ENCODE data around the gene VPS33B. TPM values are rescaled to one million over a fixed set of nuclear protein-coding genes. Genes with fewer than 3 reads are reported as not detected.

The VPS33B gene
- total RNA-seq, 2 experiments from 2014 or later = 17.5 to 21.1 TPM

DNA sequence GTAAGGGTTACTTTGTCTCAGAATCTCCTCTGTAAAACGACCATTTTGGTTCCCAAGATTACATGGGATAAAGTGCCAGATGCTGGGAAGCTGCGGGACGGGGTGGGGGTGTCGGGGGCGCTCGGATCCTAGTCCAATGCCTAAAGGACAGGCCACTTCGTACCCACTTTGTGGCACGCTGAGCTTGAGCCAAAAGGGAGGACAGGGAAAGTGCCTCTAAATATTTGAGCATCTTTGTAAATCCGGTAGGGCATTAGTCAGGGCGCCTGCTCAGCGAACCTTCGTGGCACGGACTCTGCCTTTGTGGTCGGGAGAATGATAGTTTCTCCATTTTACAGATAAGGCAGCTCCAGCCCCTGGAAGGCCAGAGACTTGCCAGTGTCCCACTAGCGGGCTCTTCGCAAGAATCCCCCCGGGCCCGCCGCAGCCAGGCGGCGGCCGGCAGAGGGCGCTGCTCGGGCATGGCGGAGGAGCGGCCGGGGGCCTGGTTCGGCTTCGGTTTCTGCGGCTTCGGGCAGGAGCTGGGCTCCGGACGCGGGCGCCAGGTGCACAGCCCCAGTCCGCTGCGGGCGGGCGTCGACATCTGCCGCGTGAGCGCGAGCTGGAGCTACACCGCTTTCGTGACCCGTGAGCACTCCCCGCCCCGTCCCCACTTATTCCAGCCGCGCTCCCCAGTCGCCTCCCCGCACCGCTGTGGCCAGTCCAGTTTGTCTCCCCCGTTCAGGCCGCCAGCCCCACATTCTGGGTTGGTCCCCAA is 65.9 kb downstream of the VPS33B start:
- ChIA-PET POLR2A (interaction anchor here (0.7 to 1.2 kb wide), 4 partner anchors 23 to 322 kb away, joined by 3 to 4 read pairs (median 3); no protein-coding TSS in a partner anchor), CTCF (interaction anchor here (0.7 to 6.1 kb wide), 26 partner anchors 10 to 663 kb away, joined by 3 to 40 read pairs (median 4); partner anchors contain the start of genes HDDC3, MAN2A2, UNC45A and VPS33B)

DNA sequence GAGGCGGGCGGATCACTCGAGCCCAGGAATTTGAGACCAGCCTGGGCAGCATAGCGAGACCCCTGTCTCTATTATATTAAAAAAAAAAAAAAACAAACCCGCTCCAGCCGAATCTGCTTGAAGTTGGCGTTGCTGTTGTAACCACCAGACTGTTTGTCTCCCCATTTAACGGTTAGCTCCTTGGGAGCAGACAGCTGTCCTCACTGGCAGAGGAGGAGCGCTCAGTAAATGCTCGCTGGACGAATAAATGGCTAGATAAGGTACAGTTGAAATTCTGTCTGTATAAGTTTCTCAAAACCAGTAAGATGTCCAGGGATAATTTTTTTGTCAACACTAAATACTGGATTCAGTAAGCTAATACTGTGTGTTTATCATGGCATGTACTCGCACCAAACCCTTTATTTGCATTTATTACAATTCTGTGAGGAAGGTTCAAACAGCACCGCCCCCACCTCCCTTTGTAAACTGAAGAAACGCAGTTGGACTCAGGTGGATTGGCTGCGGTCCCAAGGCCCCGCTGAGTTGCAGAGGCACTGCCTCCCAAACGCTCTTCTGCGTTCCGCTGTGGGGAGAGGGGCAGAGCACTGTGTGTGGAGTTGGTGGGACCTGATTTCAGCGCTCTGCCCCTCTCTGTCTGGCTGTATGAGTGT is 66.6 kb downstream of the VPS33B start:
- CTCF ChIA-PET = interaction anchor here (0.7 to 6.1 kb wide), 20 partner anchors 11 to 611 kb away, joined by 3 to 40 read pairs (median 6); partner anchors contain the start of genes HDDC3, MAN2A2, UNC45A and VPS33B
- POLR2A ChIA-PET = interaction anchor here (0.7 to 1.8 kb wide), 5 partner anchors 21 to 322 kb away, joined by 3 to 12 read pairs (median 3); partner anchors contain the start of gene UNC45A

DNA sequence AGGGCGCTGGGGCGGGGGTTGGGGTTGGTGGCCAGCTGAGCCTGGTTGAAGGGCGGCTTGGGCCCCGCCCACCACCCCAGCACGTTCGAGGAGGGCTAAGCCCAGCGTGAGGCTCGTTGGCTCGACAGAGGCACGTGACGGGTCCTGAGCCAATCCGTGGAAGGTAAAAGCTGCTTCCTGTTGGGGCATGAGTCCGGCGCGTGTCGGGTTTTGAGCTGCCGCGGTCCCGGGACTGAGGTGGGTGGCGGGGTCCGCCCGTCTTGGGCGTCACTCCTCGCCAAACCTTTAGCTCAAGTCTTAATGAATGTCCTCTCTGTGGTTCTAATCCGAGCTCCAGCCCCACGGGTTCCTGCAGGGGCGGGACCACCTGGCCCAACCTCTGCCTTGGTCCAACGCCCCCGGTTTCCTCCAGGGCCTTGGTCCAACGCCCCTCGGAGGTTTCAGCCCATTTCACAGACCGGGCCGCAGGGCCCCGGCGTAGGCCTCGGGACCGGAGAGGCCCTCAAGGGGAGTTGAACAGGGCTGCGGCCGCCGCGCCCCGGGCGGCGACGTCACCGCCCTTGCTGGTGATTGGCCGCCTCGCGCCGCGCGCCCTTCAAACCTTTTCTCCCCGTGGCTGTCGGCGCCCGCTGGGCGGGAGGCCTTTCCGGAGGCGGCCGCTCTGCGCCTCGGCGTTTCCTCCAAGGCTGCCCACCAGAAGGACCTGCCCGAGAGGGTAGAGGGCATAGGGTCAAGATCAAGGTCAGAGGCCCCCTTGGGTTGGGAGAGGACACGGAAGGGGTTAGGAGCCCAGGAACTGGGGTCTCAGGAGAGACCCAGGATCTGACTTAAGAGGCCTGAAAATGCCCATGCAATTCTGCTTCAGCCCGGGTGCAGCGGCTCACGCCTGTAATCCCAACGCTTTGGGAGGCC is 67.4 kb downstream of the VPS33B start, which contains the start of gene RCCD1:
TSS of gene RCCD1 (plus strand) at position 173 of the 912 bp plus-strand sequence. CDS start 1,851 bp downstream, outside the sequence.
- CTCF ChIA-PET = interaction anchor here (0.7 to 6.1 kb wide), 9 partner anchors 10 to 66 kb away, joined by 3 to 40 read pairs (median 4); partner anchors contain the start of genes HDDC3 and UNC45A
- POLR2A ChIA-PET = interaction anchor here (0.6 to 1.8 kb wide), 7 partner anchors 10 to 238 kb away, joined by 3 to 12 read pairs (median 4); partner anchors contain the start of genes BLM, HDDC3, PRC1 and UNC45A

DNA sequence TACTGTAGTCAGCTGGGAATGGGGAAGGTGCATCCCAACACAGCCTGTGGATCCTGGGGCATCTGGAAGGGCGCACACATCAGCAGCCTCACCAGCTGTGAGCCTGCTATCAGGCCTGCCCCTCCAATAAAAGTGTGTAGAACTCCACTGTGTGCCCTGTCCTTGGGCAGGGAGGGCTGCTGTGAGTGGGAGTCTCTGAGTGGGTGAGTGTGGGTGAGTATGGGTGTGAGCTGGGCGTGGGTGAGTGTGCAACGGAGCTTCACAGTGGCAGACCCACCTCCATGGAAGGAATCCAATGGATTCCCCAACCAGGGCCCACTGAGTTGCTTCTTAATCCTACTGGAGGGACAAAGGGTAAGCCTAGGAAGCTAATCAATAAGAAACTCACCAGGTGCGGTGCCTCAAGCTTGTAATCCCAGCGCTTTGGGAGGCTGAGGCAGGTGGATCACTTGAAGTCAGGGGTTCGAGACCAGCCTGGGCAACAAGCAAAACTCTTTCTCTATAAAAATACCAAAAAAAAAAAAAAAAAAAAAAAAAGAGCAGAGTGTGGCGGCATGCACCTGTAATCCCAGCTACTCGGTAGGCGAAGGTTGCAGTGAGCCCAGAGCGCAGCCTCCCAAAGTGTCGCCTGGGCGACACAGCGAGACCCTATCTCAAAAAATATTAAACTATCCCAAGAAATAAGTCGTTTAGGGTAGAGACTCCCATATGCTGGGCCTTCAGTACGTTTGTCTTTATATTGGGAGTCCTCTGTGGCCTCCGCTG is 68.3 kb downstream of the VPS33B start:
- POLR2A ChIA-PET = interaction anchor here (0.6 to 1.8 kb wide), 6 partner anchors 19 to 237 kb away, joined by 3 to 12 read pairs (median 4); partner anchors contain the start of genes BLM, HDDC3, PRC1 and UNC45A
- CTCF ChIA-PET = interaction anchor here (1.1 to 6.1 kb wide), 6 partner anchors 10 to 43 kb away, joined by 3 to 40 read pairs (median 4); partner anchors contain the start of genes HDDC3 and UNC45A

DNA sequence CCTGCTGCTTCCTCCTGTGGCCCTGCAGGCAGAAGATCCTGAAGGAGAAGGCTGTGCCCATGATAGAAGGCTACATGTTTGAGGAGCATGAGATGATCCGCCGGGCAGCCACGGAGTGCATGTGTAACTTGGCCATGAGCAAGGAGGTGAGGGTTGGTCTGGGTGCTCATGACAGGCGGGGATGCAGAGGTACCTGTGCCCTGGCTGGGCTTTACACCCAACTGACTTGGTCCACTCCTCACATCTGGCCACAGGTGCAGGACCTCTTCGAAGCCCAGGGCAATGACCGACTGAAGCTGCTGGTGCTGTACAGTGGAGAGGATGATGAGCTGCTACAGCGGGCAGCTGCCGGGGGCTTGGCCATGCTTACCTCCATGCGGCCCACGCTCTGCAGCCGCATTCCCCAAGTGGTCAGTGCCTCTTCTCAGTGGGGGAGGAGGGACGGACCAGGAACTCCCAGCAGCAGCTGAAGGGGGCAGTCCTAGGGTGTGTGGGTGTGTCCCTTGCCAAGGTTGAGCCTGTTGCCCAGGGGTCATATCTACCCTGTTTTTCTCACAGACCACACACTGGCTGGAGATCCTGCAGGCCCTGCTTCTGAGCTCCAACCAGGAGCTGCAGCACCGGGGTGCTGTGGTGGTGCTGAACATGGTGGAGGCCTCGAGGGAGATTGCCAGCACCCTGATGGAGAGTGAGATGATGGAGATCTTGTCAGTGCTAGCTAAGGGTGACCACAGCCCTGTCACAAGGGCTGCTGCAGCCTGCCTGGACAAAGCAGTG is 69.3 kb downstream of the VPS33B start:
- CTCF ChIA-PET = interaction anchor here (2.1 kb wide), 1 partner anchor 21 kb away, joined by 13 read pairs; the partner anchor contains the start of gene HDDC3
- POLR2A ChIA-PET = interaction anchor here (0.7 kb wide), 1 partner anchor 10 kb away, joined by 3 read pairs; no protein-coding TSS in a partner anchor

DNA sequence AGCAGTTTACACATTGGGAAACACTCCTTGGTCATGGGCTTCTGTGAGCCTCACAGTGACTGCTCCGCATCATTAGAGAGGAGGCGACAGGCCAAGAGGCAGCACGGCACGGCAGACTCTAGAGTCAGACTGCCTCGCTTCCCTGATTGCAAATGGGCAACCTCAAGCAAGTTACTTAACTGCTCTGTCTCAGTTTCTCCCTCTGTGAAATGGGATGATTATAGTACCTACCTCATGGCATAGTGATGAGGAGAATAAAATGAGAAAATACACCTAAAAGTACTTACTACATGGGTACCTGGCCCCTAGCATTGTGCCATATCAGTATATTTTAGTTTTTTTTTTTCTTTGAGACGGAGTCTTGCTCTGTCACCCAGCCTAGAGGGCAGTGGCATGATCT is 71.7 kb downstream of the VPS33B start:
- CTCF ChIA-PET = no interaction called here
- POLR2A ChIA-PET = no interaction called here

DNA sequence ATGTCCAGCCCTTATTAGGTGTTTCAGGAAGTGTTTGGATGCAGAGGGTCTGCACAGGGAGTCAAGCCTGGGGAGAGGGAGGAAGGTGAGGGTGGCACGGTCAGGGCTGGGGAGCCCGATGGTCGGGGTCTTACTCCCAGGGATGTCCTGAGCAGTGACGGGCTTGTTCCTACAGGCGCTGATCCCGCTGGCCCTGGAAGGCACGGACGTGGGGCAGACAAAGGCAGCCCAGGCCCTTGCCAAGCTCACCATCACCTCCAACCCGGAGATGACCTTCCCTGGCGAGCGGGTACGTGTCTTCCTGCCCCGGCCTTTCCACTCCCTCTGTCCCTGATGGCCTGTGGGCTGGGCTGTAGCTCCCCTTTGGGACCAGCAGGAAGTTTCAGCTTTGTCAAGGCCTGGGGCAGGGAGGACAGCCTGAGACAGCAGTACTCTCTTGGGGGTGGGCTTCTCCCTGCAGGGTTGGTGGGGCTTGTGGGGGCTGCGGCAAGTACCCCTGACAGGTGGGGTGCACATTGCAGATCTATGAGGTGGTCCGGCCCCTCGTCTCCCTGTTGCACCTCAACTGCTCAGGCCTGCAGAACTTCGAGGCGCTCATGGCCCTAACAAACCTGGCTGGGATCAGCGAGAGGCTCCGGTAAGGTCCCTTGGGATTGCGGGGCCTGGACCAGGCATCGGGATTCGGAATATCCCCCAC is 72.3 kb downstream of the VPS33B start:
- POLR2A ChIA-PET = interaction anchor here (0.9 kb wide), 1 partner anchor 15 kb away, joined by 3 read pairs; the partner anchor contains the start of gene UNC45A
- CTCF ChIA-PET = no interaction called here

Other genes starting within 250 kb of the VPS33B start
- 100 to 1,000 TPM; 141 TPM for gene FURIN, start 154.0 kb downstream of the VPS33B start, total RNA-seq
- gene FES, start 138.1 kb downstream of the VPS33B start, total RNA-seq = 1 to 10 TPM; 3.4 to 3.5 TPM
- gene MAN2A2, start 119.3 kb downstream of the VPS33B start, total RNA-seq = 10 to 100 TPM; 91.2 to 98.1 TPM
- gene HDDC3, start 90.0 kb downstream of the VPS33B start, total RNA-seq = 10 to 100 TPM; 40.0 to 41.3 TPM
- 10 to 100 TPM; 75.5 to 77.1 TPM for gene UNC45A, start 87.3 kb downstream of the VPS33B start, total RNA-seq
- gene RCCD1, start 67.7 kb downstream of the VPS33B start, total RNA-seq = 10 to 100 TPM; 24.3 to 28.1 TPM
- 10 to 100 TPM; 90.4 to 93.0 TPM for gene PRC1, start 28.1 kb downstream of the VPS33B start, total RNA-seq
- gene SV2B, start 77.7 kb upstream of the VPS33B start, total RNA-seq = under 1 TPM; 0.04 TPM